Tibial nerve (tissue), 4 donors: Measurements from ENCODE around the gene AP3B1. TPM values are rescaled to one million over a fixed set of nuclear protein-coding genes. Genes with fewer than 3 reads are reported as not detected.

Experiments used
- DNase-seq, 2 donors: peaks; one replicate each; pipeline ENCODE4 v3.0.0-alpha.2; 2019; ENCODE audit warnings: low spot score in 2 of 2
- H3K27ac ChIP-seq, 4 donors: fragments of 200-600 bp; sonication (generic) in 3 of 4; one replicate each; pipeline ENCODE4 v1.5.1; 2017 to 2019; ENCODE audit warnings: mild to moderate bottlenecking in 1 of 4
- H3K27me3 ChIP-seq, 2 donors: fragments of 200-600 bp; sonication (generic) in 1 of 2; one replicate each; pipeline versions ENCODE4 v1.5.1 to v1.6.0; 2017 to 2019
- H3K36me3 ChIP-seq, 3 donors: fragments of 200-600 bp; sonication (generic); one replicate each; pipeline ENCODE4 v1.5.1; 2018 to 2019
- H3K4me1 ChIP-seq, 4 donors: fragments of 200-600 bp; sonication (generic) in 3 of 4; one replicate each; pipeline ENCODE4 v1.5.1; 2017 to 2019
- H3K4me3 ChIP-seq, 4 donors: fragments of 200-600 bp; sonication (generic) in 3 of 4; one replicate each; pipeline ENCODE4 v1.5.1; 2017 to 2019; ENCODE audit warnings: mild to moderate bottlenecking in 1 of 4, moderate library complexity in 1 of 4
- H3K9me3 ChIP-seq, 4 donors: fragments of 200-600 bp; sonication (generic) in 3 of 4; one replicate each; pipeline ENCODE4 v1.5.1; 2017 to 2019
- EP300 ChIP-seq, 2 donors: sonication (generic); formaldehyde crosslinking; IDR thresholded peaks; one replicate each; pipeline ENCODE4 v1.6.1; 2017; ENCODE audit warnings: antibody characterized with exemption in 2 of 2, mild to moderate bottlenecking in 1 of 2
- POLR2A ChIP-seq, 2 donors: fragments of 450-650 bp; IDR thresholded peaks; one replicate each; pipeline ENCODE4 v1.6.1; 2017; ENCODE audit warnings: antibody characterized with exemption in 2 of 2, mild to moderate bottlenecking in 2 of 2, moderate library complexity in 2 of 2
- WGBS, 2 donors: methylation state at CpG; one replicate each; pipeline ENCODE4 v1.1.5; 2018; 5-methylcytosine and 5-hydroxymethylcytosine counted together
- total RNA-seq, 4 donors: library from RNA; depleted of rRNA; stranded (reverse); fragments of >200 nt; gene quantifications; one replicate each; pipeline ENCODE4 v1.1.0, GENCODE V29; 2016
- TF ChIP-seq, protein P1 (sequence below), 5 experiments: fragments of 200-600 bp in 3 of 5; fragments of 450-650 bp in 2 of 5; sonication (generic) in 3 of 5; IDR thresholded peaks; one replicate each; pipeline ENCODE4 v1.5.1; 2016 to 2019; ENCODE audit warnings: antibody characterized with exemption in 5 of 5, mild to moderate bottlenecking in 3 of 5, moderate library complexity in 2 of 5

AP3B1 gene
- total RNA-seq, 4 donors from 2014 or later: 23.1 to 51.0 (median 44.2) TPM

DNA sequence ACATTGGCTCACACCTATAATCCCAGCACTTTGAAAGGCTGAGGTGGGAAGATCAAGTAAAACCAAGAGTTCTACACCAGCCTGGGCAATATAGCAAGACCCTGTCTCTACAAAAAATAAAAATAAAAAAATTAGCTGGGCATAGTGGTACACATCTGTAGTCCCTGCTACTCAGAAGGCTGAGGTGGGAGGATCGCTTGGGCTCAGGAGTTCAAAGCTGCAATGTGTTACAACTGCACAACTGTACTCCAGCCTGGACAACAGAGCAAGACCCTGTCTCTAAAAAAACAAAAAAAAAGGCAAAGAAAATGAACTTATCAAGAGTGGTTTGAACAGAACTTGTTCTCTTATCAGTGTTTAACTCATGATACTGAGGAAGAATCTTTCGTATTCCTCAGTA is 29.3 kb downstream of the AP3B1 start:
- Histone ChIP-seq H3K27me3 (no peaks in the 10 kb centered on the region), H3K27ac (no peak overlapping the region), H3K4me3 (no peak overlapping the region), H3K36me3 (peaks cover 0 to 42% (median 0%) of the 10 kb centered on the region in 3 donors), H3K4me1 (peaks cover 0 to 14% (median 0%) of the 10 kb centered on the region in 4 donors), H3K9me3 (no peaks in the 10 kb centered on the region)
- TF ChIP-seq POLR2A (IDR thresholded peaks at IDR 0.05) (no peak), EP300 (IDR thresholded peaks at IDR 0.05) (no peak)
- TF ChIP-seq, protein P1, sequence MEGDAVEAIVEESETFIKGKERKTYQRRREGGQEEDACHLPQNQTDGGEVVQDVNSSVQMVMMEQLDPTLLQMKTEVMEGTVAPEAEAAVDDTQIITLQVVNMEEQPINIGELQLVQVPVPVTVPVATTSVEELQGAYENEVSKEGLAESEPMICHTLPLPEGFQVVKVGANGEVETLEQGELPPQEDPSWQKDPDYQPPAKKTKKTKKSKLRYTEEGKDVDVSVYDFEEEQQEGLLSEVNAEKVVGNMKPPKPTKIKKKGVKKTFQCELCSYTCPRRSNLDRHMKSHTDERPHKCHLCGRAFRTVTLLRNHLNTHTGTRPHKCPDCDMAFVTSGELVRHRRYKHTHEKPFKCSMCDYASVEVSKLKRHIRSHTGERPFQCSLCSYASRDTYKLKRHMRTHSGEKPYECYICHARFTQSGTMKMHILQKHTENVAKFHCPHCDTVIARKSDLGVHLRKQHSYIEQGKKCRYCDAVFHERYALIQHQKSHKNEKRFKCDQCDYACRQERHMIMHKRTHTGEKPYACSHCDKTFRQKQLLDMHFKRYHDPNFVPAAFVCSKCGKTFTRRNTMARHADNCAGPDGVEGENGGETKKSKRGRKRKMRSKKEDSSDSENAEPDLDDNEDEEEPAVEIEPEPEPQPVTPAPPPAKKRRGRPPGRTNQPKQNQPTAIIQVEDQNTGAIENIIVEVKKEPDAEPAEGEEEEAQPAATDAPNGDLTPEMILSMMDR (IDR thresholded peaks at IDR 0.05): no peak
- no peak for DNase-seq
- WGBS, 2 donors: 92 to 97% methylated on average over 2 of the region's 2 CpGs

- no peak for TF ChIP-seq POLR2A (IDR thresholded peaks at IDR 0.05)
- no peak for TF ChIP-seq EP300 (IDR thresholded peaks at IDR 0.05)
- TF ChIP-seq, protein P1 (IDR thresholded peaks at IDR 0.05): no peak
- H3K36me3 ChIP-seq: peaks cover 0 to 48% (median 0%) of the 10 kb centered on the region in 3 donors
- no peak overlapping the region for H3K4me3 ChIP-seq
- H3K9me3 ChIP-seq: no peaks in the 10 kb centered on the region
- 82 to 87% methylated on average over 1 of the region's 1 CpG for WGBS, 2 donors
- H3K27me3 ChIP-seq: no peaks in the 10 kb centered on the region
- H3K4me1 ChIP-seq: peaks cover 0 to 13% (median 0%) of the 10 kb centered on the region in 4 donors
- no peak for DNase-seq
- H3K27ac ChIP-seq: no peak overlapping the region
These were observed 29.9 kb downstream of the AP3B1 start for GRCh38 chr5:78264600-78264999.

GRCh38 chr5:78260771-78261170 is 33.7 kb downstream of the AP3B1 start:
- Histone ChIP-seq H3K9me3 (peaks cover 0 to 2% (median 0%) of the 10 kb centered on the region in 4 donors), H3K27ac (no peak overlapping the region), H3K4me3 (no peak overlapping the region), H3K27me3 (no peaks in the 10 kb centered on the region), H3K4me1 (no peaks in the 10 kb centered on the region), H3K36me3 (peaks cover 0 to 55% (median 0%) of the 10 kb centered on the region in 3 donors)
- TF ChIP-seq POLR2A (IDR thresholded peaks at IDR 0.05): no peak
- TF ChIP-seq, protein P1 (IDR thresholded peaks at IDR 0.05): no peak
- no peak for TF ChIP-seq EP300 (IDR thresholded peaks at IDR 0.05)
- DNase-seq: no peak
- 93 to 94% methylated on average over 2 of the region's 2 CpGs for WGBS, 2 donors

- Histone ChIP-seq H3K4me3 (no peak overlapping the region), H3K9me3 (peaks cover 0 to 2% (median 0%) of the 10 kb centered on the region in 4 donors), H3K36me3 (peaks cover 0 to 13% (median 0%) of the 10 kb centered on the region in 3 donors), H3K27me3 (no peaks in the 10 kb centered on the region), H3K4me1 (peaks cover 0 to 18% (median 2%) of the 10 kb centered on the region in 4 donors), H3K27ac (no peak overlapping the region)
- no peak for DNase-seq
- 92 to 93% methylated on average over 3 of the region's 3 CpGs for WGBS, 2 donors
- no peak for TF ChIP-seq POLR2A (IDR thresholded peaks at IDR 0.05)
- TF ChIP-seq EP300 (IDR thresholded peaks at IDR 0.05): no peak
- TF ChIP-seq, protein P1 (IDR thresholded peaks at IDR 0.05): no peak
These were observed 41.3 kb downstream of the AP3B1 start for GRCh38 chr5:78253201-78253600.

GRCh38 chr5:78252715-78253114 is 41.8 kb downstream of the AP3B1 start:
- TF ChIP-seq, protein P1 (IDR thresholded peaks at IDR 0.05): no peak
- no peak for TF ChIP-seq POLR2A (IDR thresholded peaks at IDR 0.05)
- no peak for TF ChIP-seq EP300 (IDR thresholded peaks at IDR 0.05)
- Histone ChIP-seq H3K36me3 (peaks cover 0 to 13% (median 0%) of the 10 kb centered on the region in 3 donors), H3K27ac (no peak overlapping the region), H3K27me3 (no peaks in the 10 kb centered on the region), H3K4me1 (peaks cover 0 to 18% (median 2%) of the 10 kb centered on the region in 4 donors), H3K4me3 (no peak overlapping the region), H3K9me3 (peaks cover 0 to 2% (median 0%) of the 10 kb centered on the region in 4 donors)
- WGBS, 2 donors: 95 to 98% methylated on average over 4 to 5 of the region's 5 CpGs
- DNase-seq: no peak
